ENCODE measurements around the gene PDK2. TPM values are rescaled to one million over a fixed set of nuclear protein-coding genes. Genes with fewer than 3 reads are reported as not detected.
A peak's percentile ranks its signal among the peaks of the same experiment; 100 is the strongest.

Gene PDK2
- total and polyA plus RNA-seq, 9 of the 15 experiments (the other 6 are each of a cell fraction or from before 2014, with no cell fraction given), result 0.03 to 2.5 (median 1.4) TPM

- Histone ChIP-seq H3K27ac (ENCODE audit: extremely low read depth, low read depth, low read length) (peak overlapping the region; percentile 87), H3K9me3 (replicated peaks; ENCODE audit: control insufficient read depth, insufficient read depth, low read depth, low read length) (no peaks in the 10 kb centered on the region), H3K36me3 (ENCODE audit: control insufficient read depth, insufficient read depth, low read length) (peaks cover 12% of the 10 kb centered on the region; the same call in 1 of the 3 replicates), H3K9me1 (ENCODE audit: control insufficient read depth, insufficient read depth, low read length) (peaks cover 5% of the 10 kb centered on the region), H3K4me3 (peak overlapping the region; percentile 67), H3K79me2 (ENCODE audit: control insufficient read depth, insufficient read depth, low read length) (peaks cover 50% of the 10 kb centered on the region), H4K20me1 (replicated peaks; ENCODE audit: control insufficient read depth, insufficient read depth, low read length) (peaks cover 5% of the 10 kb centered on the region; the same call in 1 of the 2 replicates), H3K27me3 (ENCODE audit: control insufficient read depth in 2 of 2, insufficient read depth in 2 of 2, low read length in 2 of 2) (no peaks in the 10 kb centered on the region), H3K4me2 (ENCODE audit: insufficient read depth, low read length) (peak overlapping the region; percentile 92), H3K9ac (ENCODE audit: insufficient read depth in 1 of 2, low read depth in 2 of 2, low read length in 2 of 2) (peak overlapping the region; percentile 67 to 97), H3K4me1 (replicated peaks in 1 of 2; ENCODE audit: control insufficient read depth in 2 of 2, insufficient read depth in 2 of 2, low read length in 2 of 2) (peaks cover 45 to 87% of the 10 kb centered on the region in 2 experiments), H2AFZ (ENCODE audit: low read depth, low read length) (peak overlapping the region; percentile 81)
- intact Hi-C loops (cut with micrococcal nuclease) (loop anchor here (1.0 kb wide), 1 partner anchor 9 kb away; no protein-coding TSS in a partner anchor), in situ Hi-C loops (cut with MboI) (no loop called here)
- CTCF ChIA-PET (ENCODE audit: low intra/inter-chr PET ratio), result no interaction called here
- DNase-seq (ENCODE audit: extremely low read depth in 1 of 4, low spot score in 3 of 4) (peak; percentile 64 to 92 (median 76)), FAIRE-seq (peak; percentile 88), ATAC-seq (peak; percentile 76)
- WGBS (ENCODE audit: insufficient coverage, low coverage, missing lambda C conversion rate), result 3% methylated on average over 9 of the region's 12 CpGs
- POLR2A ChIA-PET, result interaction anchor here (0.6 to 1.1 kb wide), 4 partner anchors 9 to 154 kb away, joined by 3 read pairs; no protein-coding TSS in a partner anchor
- no TSS peak for BruUV-seq (replicated peaks)
- no peak for TF ChIP-seq ESRRB (CRISPR knock-in tag; IDR thresholded peaks at IDR 0.05; ENCODE audit: borderline replicate concordance)
- TF ChIP-seq SRSF7 (optimal IDR thresholded peaks at IDR 0.05; ENCODE audit: low read depth, low read length), result no peak
- TF ChIP-seq RFX7 (CRISPR knock-in tag; IDR thresholded peaks at IDR 0.05), result no peak
- no peak for TF ChIP-seq TBP (optimal IDR thresholded peaks at IDR 0.05; ENCODE audit: low read depth, low read length)
- TF ChIP-seq MLX (CRISPR knock-in tag; conservative IDR thresholded peaks at IDR 0.05), result no peak
- no peak for TF ChIP-seq EZH2 (IDR thresholded peaks at IDR 0.05; ENCODE audit: borderline replicate concordance, low read depth, low read length)
- TF ChIP-seq ZNF165 (CRISPR knock-in tag; IDR thresholded peaks at IDR 0.05; ENCODE audit: borderline replicate concordance), result no peak
- 0 out of 2 replicates have a peak, but pooled peaks have one; percentile 22 for TF ChIP-seq ZNF584 (CRISPR knock-in tag; IDR thresholded peaks at IDR 0.05; ENCODE audit: low read depth)
- no peak for TF ChIP-seq ZNF174 (CRISPR knock-in tag; IDR thresholded peaks at IDR 0.05)
- TF ChIP-seq FOXP1 (CRISPR knock-in tag; IDR thresholded peaks at IDR 0.05), result no peak
- TF ChIP-seq ZNF408 (CRISPR knock-in tag; IDR thresholded peaks at IDR 0.05; ENCODE audit: low read depth), result no peak
- TF ChIP-seq SIX5 (IDR thresholded peaks at IDR 0.05; ENCODE audit: borderline replicate concordance in 1 of 2, insufficient read depth in 1 of 2, low read depth in 1 of 2, low read length in 2 of 2), result no peak
- no peak for TF ChIP-seq ZNF79 (CRISPR knock-in tag; IDR thresholded peaks at IDR 0.05; ENCODE audit: low read depth)
- no peak; a peak in 1 of 4 replicates for TF ChIP-seq KDM4B (IDR thresholded peaks at IDR 0.05; ENCODE audit: borderline replicate concordance in 2 of 2, low read depth in 1 of 2)
- TF ChIP-seq, protein P1, sequence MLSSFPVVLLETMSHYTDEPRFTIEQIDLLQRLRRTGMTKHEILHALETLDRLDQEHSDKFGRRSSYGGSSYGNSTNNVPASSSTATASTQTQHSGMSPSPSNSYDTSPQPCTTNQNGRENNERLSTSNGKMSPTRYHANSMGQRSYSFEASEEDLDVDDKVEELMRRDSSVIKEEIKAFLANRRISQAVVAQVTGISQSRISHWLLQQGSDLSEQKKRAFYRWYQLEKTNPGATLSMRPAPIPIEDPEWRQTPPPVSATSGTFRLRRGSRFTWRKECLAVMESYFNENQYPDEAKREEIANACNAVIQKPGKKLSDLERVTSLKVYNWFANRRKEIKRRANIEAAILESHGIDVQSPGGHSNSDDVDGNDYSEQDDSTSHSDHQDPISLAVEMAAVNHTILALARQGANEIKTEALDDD (IDR thresholded peaks at IDR 0.05), result no peak
- no peak for TF ChIP-seq PCBP1 (IDR thresholded peaks at IDR 0.05; ENCODE audit: low read depth, low read length, poor library complexity, severe bottlenecking)
- TF ChIP-seq BHLHE40 (IDR thresholded peaks at IDR 0.05; ENCODE audit: low read length), result no peak
- TF ChIP-seq, protein P2, sequence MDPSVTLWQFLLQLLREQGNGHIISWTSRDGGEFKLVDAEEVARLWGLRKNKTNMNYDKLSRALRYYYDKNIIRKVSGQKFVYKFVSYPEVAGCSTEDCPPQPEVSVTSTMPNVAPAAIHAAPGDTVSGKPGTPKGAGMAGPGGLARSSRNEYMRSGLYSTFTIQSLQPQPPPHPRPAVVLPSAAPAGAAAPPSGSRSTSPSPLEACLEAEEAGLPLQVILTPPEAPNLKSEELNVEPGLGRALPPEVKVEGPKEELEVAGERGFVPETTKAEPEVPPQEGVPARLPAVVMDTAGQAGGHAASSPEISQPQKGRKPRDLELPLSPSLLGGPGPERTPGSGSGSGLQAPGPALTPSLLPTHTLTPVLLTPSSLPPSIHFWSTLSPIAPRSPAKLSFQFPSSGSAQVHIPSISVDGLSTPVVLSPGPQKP (CRISPR knock-in tag; IDR thresholded peaks at IDR 0.05), result no peak
- no peak for TF ChIP-seq ZNF696 (CRISPR knock-in tag; conservative IDR thresholded peaks at IDR 0.05)
These were observed 56.9 kb downstream of the PDK2 start for GRCh38 chr17:50151937-50152547.

Measured in K562 (cell line).